ENCODE results near the gene TAC3. TPM values are rescaled to one million over a fixed set of nuclear protein-coding genes. Genes with fewer than 3 reads are reported as not detected.

Gene TAC3
- total RNA-seq, 2 experiments from 2014 or later, result not detected

GRCh38 chr12:57042695-57043094 lies 26.4 kb upstream of the TAC3 start:
- Histone ChIP-seq H3K4me3 (ENCODE audit: low read depth, low read length, poor library complexity, severe bottlenecking) (no peak overlapping the region), H3K4me2 (ENCODE audit: low read length) (no peak overlapping the region), H3K36me3 (ENCODE audit: insufficient read depth, low read length) (no peaks in the 10 kb centered on the region), H4K20me1 (ENCODE audit: insufficient read depth, low read length) (no peaks in the 10 kb centered on the region), H3K27ac (ENCODE audit: low read depth, low read length, poor library complexity, severe bottlenecking) (no peak overlapping the region), H3K9me3 (ENCODE audit: low read length) (no peaks in the 10 kb centered on the region), H3K79me2 (ENCODE audit: insufficient read depth, low read depth, low read length) (no peaks in the 10 kb centered on the region), H3K9me2 (ENCODE audit: insufficient read depth, low read length) (no peaks in the 10 kb centered on the region), H3K4me1 (ENCODE audit: insufficient read depth, low read length, poor library complexity, severe bottlenecking) (peaks cover 5% of the 10 kb centered on the region), H2AFZ (ENCODE audit: low read length) (no peak overlapping the region)
- ChIA-PET POLR2A (interaction anchor here (0.6 to 0.9 kb wide), 3 partner anchors 16 to 214 kb away, joined by 3 to 4 read pairs (median 3); no protein-coding TSS in a partner anchor), CTCF (ENCODE audit: unreplicated experiment) (interaction anchor here (0.9 kb wide), 1 partner anchor 8 kb away, joined by 3 read pairs; no protein-coding TSS in a partner anchor)
- DNase-seq (ENCODE audit: low spot score), result no peak
- BruUV-seq (replicated peaks), result no TSS peak
- TF ChIP-seq CTCF (conservative IDR thresholded peaks at IDR 0.05; ENCODE audit: low read length) (no peak), EZH2phosphoT487 (IDR thresholded peaks at IDR 0.05; ENCODE audit: borderline replicate concordance, low read depth, low read length) (no peak)
- intact Hi-C loops (cut with micrococcal nuclease; ENCODE audit: unreplicated experiment), result no loop called here

GRCh38 chr12:57040750-57041149 lies 24.4 kb upstream of the TAC3 start:
- ChIA-PET CTCF (ENCODE audit: unreplicated experiment) (interaction anchor here (1.0 kb wide), 1 partner anchor 9 kb away, joined by 3 read pairs; no protein-coding TSS in a partner anchor), POLR2A (interaction anchor here (1.2 to 1.5 kb wide), 2 partner anchors 11 to 19 kb away, joined by 3 to 5 read pairs; no protein-coding TSS in a partner anchor)
- H3K79me2 ChIP-seq (ENCODE audit: insufficient read depth, low read depth, low read length), result no peaks in the 10 kb centered on the region
- no peak overlapping the region for H3K27ac ChIP-seq (ENCODE audit: low read depth, low read length, poor library complexity, severe bottlenecking)
- H3K9me2 ChIP-seq (ENCODE audit: insufficient read depth, low read length), result no peaks in the 10 kb centered on the region
- no peaks in the 10 kb centered on the region for H3K36me3 ChIP-seq (ENCODE audit: insufficient read depth, low read length)
- TF ChIP-seq CTCF (conservative IDR thresholded peaks at IDR 0.05; ENCODE audit: low read length) (no peak), EZH2phosphoT487 (IDR thresholded peaks at IDR 0.05; ENCODE audit: borderline replicate concordance, low read depth, low read length) (no peak)
- BruUV-seq (replicated peaks), result no TSS peak
- H3K9me3 ChIP-seq (ENCODE audit: low read length), result no peaks in the 10 kb centered on the region
- no peak overlapping the region for H2AFZ ChIP-seq (ENCODE audit: low read length)
- intact Hi-C loops (cut with micrococcal nuclease; ENCODE audit: unreplicated experiment), result no loop called here
- no peak overlapping the region for H3K4me2 ChIP-seq (ENCODE audit: low read length)
- H4K20me1 ChIP-seq (ENCODE audit: insufficient read depth, low read length), result no peaks in the 10 kb centered on the region
- DNase-seq (ENCODE audit: low spot score), result no peak
- no peak overlapping the region for H3K4me3 ChIP-seq (ENCODE audit: low read depth, low read length, poor library complexity, severe bottlenecking)
- H3K4me1 ChIP-seq (ENCODE audit: insufficient read depth, low read length, poor library complexity, severe bottlenecking), result no peaks in the 10 kb centered on the region

GRCh38 chr12:57040211-57040610 lies 23.9 kb upstream of the TAC3 start:
- H3K4me2 ChIP-seq (ENCODE audit: low read length), result no peak overlapping the region
- no peak overlapping the region for H3K4me3 ChIP-seq (ENCODE audit: low read depth, low read length, poor library complexity, severe bottlenecking)
- H2AFZ ChIP-seq (ENCODE audit: low read length), result no peak overlapping the region
- ChIA-PET POLR2A (interaction anchor here (1.2 to 1.5 kb wide), 2 partner anchors 12 to 19 kb away, joined by 3 to 5 read pairs; no protein-coding TSS in a partner anchor), CTCF (ENCODE audit: unreplicated experiment) (no interaction called here)
- no peaks in the 10 kb centered on the region for H3K9me2 ChIP-seq (ENCODE audit: insufficient read depth, low read length)
- no peaks in the 10 kb centered on the region for H4K20me1 ChIP-seq (ENCODE audit: insufficient read depth, low read length)
- no peak for TF ChIP-seq CTCF (conservative IDR thresholded peaks at IDR 0.05; ENCODE audit: low read length)
- no peak for TF ChIP-seq EZH2phosphoT487 (IDR thresholded peaks at IDR 0.05; ENCODE audit: borderline replicate concordance, low read depth, low read length)
- no peaks in the 10 kb centered on the region for H3K36me3 ChIP-seq (ENCODE audit: insufficient read depth, low read length)
- no peaks in the 10 kb centered on the region for H3K79me2 ChIP-seq (ENCODE audit: insufficient read depth, low read depth, low read length)
- no peaks in the 10 kb centered on the region for H3K4me1 ChIP-seq (ENCODE audit: insufficient read depth, low read length, poor library complexity, severe bottlenecking)
- no peaks in the 10 kb centered on the region for H3K9me3 ChIP-seq (ENCODE audit: low read length)
- no TSS peak for BruUV-seq (replicated peaks)
- intact Hi-C loops (cut with micrococcal nuclease; ENCODE audit: unreplicated experiment), result no loop called here
- no peak overlapping the region for H3K27ac ChIP-seq (ENCODE audit: low read depth, low read length, poor library complexity, severe bottlenecking)
- DNase-seq (ENCODE audit: low spot score), result no peak

All from OCI-LY7 (cell line).